ENCODE data around the gene FGA. TPM values are rescaled to one million over a fixed set of nuclear protein-coding genes. Genes with fewer than 3 reads are reported as not detected.
"Not testable (repeated sequence)": the region's sequence is repeated elsewhere in the genome, so short reads cannot be mapped to it uniquely, and the experiment has no call there.

FGA gene
- total RNA-seq, 1 donor from 2014 or later = not detected

DNA sequence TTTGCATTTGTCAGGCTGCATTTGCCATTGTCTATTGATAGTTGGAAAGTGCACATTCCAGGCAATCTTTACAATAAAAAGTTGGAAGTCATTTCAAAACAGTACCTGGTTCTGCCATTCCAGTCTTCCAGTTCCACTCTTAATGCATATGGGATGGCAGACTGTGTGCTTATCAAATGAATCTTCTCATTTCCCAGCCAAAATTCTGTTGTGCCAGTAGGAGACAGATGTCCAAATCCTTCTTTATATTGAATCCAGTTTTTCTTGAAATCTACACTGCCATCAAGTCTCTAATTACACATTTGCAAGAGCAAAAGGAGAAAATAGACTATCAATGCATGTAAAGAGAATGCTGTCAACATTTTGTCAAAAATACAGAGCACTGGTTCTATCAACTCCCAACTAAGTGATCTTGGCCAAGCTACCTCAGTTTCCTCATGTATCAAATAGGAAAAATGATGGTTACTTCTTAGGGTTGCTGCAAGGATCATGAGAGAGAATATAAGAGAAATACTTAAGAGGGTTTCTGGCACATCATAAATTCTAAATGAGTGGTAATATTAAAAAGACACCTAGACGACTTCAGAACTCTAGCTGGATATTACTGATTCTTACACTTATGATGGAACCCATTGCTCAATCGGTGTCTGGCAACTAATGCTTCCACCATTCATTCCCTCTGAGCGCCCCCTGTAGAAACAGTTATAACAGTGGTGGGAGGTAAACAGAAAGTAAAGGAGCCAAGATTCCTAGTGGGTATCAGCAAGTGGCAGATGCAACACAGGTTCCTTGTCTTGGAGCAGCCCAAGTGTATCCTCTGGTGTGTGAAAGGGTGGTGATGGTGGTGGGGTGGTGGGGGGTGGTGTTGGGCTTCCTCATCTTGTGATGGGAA is 18.1 kb upstream of the FGA start:
- no peak for DNase-seq (ENCODE audit: low read depth)

GRCh38 chr4:154606728-154607723 is 16.5 kb upstream of the FGA start:
- no peak for DNase-seq (ENCODE audit: low read depth)

DNA sequence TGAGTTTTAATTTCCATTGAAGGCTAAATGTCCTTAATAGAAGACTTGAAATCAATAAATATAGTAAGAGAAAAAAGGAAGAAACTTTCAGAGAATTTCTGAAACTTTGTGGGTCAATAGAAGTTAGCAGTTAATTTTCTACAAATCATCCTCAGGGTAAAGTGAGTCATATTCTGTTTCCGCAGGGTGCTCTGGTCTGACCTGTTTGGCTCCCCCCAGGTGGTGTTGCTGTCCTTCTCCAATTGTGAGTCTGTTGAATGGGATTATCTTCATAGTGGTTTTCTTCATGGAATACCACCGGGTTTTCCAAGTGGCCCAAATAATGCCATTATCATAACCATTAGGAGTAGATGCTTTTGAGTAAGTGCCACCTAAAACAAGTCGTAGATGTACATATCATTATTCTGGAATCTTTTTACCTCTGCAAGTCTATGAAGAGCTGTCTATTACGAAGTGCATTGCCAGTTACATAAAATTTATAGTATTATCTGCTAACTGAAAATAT is 14.2 kb upstream of the FGA start:
- no peak for DNase-seq (ENCODE audit: low read depth)

DNA sequence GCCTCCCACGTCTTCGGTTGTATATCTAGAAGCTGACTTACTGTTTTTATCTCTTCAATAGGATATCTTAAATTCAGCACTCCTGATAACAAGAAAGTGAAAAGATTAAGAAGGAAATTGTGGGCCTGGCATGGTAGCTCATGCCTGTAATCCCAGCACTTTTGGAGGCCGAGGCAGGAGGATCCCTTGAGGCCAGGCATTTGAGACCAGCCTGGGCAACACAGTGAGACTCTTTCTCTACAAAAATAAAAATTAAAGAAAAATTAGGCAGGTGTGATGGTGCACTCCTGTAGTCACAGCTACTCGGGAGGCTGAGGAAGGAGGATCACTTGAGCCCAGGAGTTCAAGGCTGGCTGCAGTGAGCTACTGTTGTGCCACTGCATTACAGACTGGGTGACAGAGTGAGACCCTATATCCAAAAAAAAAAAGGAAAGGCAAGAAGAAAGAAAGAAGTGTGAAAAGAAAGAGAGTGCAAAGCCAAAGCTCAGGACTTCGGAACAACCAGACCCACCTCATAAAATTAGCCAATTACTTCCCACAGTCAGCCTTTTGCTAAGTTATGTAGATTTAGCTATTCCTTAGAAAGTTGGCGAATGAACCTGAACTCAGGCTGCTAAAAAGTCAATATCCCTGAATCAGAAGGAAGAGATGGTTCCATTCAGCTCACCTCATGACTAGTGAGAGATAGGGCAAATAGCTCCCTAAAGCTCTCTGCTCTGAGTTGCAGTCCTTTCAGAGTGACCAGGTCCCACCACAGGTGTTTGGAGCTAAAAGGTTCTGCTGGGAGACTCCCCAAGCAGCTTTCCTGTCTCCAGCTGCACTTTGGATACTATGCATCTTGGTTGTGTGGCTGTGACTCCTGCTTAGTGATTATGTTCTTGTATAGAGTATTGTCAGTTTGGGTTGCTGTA is 12.7 kb upstream of the FGA start:
- no peak for DNase-seq (ENCODE audit: low read depth)

- no peak for DNase-seq (ENCODE audit: low read depth)
These were observed 12.0 kb upstream of the FGA start for GRCh38 chr4:154602404-154603020.

- DNase-seq (ENCODE audit: low read depth) = no peak
These were observed 7.5 kb upstream of the FGA start for GRCh38 chr4:154597798-154598774.

DNA sequence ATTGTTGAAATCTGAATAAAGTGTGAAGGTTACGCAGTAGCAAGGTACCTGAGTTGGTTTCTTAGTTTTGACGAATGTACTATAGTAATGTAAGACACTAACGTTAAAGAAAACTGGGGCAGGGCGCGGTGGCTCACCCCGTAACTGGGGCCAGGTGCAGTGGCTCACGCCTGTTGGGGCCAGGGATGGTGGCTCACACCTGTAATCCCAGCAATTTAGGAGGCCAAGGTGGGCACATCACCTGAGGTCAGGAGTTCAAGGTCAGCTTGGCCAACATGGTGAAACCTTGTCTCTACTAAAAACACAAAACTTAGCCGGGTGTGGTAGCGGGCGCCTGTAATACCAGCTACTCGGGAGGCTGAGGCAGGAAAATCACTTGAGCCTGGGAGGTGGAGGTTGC is 6.7 kb upstream of the FGA start:
- not testable (repeated sequence) for DNase-seq (ENCODE audit: low read depth)

DNA sequence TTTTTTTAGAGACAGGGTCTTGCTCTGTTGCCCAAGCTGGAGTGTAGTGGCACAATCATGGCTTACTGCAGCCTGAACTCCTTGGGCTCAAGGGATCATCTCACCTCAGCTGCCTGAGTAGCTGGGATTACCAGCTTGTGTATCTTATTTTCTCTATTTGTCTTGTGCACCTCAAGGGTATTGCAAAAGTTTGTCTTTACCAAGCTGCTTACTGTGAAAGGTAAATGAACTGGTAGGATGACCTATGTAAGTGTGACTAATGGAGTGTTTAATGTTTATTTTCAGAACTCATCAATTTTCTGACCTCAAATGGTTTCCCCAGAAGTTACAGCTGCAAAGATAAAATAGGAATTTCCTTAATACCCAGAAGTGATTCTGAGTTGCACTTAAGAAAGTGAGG is 5.3 kb upstream of the FGA start:
- no peak for DNase-seq (ENCODE audit: low read depth)

DNA sequence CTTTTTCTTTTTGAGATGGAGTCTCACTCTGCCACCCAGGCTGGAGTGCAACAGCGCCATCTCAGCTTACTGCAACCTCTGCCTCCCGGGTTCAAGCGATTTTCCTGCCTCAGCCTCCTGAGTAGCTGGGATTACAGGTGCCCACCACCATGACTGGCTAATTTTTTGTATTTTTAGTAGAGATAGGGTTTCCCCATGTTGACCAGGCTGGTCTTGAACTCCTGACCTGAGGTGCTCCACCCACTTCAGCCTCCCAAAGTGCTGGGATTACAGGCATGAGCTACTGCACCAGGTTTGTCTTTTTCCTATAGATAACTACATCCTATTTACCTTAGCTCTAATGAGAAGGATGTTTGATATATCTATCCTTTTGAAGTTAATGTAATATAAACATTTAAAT is 3.8 kb upstream of the FGA start:
- DNase-seq (ENCODE audit: low read depth) = not testable (repeated sequence)

GRCh38 chr4:154593868-154594267 is 3.3 kb upstream of the FGA start:
- no peak for DNase-seq (ENCODE audit: low read depth)

GRCh38 chr4:154591890-154592289 is 1.3 kb upstream of the FGA start:
- no peak for DNase-seq (ENCODE audit: low read depth)

GRCh38 chr4:154589296-154590197 is 995 bp downstream of the FGA start:
- no peak for DNase-seq (ENCODE audit: low read depth)

DNA sequence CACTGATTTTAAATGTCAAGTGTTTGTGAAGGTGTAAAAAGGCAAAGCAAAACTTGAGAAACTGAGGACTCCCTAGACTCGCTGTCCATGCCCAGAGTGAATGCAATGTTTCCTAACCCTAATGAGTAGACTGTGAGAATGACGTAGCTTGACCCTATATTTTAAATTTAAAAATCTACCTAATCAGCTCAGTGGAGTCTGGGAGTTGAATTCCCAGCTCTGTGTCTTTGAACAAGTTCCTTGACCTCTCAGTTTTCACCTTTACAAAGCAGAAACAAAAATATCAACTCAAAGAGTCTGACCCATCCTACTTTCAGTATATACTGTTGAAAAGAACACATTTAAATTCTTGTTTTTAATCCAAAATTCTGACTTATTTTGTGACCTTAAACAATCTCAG is 2.3 kb downstream of the FGA start:
- DNase-seq (ENCODE audit: low read depth) = no peak

DNA sequence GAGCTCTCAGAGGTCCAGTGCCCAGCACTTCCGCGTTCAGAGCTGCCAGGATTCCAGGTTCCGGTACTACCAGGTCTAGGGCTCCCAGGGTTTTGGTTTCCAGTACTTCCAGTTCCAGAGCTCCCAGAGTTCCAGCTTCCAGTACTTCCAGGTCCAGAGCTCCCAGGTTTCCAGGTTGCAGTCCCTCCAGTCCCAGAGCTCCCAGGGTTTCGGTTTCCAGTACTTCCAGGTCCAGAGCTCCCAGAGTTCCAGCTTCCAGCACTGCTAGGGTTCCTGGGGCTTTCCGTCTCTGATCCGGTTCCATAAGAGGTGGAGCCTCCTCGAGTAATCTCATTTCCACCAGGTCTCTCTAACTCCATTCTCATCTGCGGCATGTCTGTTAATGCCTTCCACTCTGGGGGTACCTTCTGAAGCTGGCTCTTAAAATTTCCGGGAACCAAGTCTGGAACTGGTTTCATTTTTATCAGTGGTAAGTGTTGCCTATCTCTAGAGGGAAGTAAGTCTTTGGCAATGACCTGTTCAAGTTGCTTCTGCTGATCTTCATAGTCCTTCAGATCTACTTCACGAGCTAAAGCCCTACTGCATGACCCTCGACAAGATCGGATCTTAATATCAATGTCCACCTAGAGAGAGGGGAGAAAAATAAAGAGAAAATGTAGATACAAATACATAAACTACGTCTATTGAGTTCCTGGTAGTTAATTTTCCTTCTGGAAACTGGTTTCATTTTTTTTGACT is 4.1 kb downstream of the FGA start:
- DNase-seq (ENCODE audit: low read depth) = no peak

DNA sequence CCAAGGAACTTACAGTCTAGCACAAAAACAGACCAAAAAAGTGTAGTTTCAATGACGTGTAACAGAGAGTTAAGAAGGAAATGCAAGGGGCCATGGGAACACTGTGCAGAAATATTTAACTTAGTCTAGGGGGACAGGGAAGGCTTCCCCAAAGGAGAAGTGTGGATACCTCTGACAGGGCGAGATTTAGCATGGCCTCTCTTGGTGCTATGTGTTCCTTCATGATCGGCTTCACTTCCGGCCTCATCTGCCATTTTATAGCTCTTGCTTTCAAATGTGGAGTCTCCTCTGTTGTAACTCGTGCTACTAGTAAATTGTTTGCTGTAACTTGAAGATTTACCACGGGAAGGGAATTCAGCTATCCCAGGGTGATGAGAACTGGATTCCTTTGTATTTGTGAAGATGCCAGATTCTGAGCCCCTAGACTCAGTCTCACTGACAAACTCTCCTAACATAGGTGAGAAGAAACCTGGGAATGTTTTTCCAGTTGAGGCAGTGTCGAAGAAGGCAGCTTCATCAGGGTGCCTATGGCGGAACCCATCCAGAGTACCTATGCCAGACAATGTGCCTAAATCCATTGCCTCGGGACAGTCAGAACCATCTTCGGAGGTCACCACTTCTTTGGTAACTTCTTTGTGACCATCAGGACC is 5.0 kb downstream of the FGA start:
- no peak for DNase-seq (ENCODE audit: low read depth)

DNA sequence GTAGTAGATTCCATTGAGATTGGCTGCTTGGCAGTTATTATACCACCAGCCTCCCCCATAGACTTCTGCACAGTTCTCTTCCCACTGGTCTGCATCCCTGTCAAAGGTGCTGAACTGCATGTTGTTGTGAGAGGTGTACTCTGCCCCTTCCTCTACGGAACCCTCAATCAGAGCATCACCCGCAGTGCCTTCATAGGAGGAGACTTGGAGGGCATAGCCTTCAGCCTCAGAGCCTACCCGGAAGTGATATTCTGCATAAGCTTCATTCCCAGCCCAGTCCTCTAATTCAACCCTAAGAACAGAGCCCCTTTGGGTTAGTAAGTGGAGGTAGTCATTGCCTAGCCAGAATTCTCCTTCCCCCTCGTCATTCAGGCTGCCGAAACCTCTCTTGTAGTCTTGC is 6.3 kb downstream of the FGA start:
- no peak for DNase-seq (ENCODE audit: low read depth)

DNA sequence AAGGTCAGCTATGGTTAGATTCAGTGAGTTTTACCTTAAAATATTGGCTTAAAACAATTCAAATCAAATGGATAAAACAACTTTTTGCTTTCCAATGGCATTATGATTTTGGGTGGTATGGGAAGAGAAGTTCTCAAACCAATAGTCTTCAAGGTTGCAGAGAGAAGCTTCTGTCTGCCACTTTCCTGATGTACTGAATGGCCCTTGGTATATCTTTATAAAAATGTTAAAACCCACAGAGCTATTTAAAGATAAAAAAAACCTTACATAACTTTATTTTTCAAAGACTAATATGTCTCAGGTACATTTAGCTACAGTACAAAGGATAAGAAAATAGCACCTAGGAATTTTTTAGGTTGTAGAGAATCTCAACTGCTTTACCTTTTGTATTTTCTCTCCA is 6.9 kb downstream of the FGA start:
- no peak for DNase-seq (ENCODE audit: low read depth)
